Skin epidermis (tissue), 12 donors: ENCODE data around the gene MYO3B.
"Not testable (repeated sequence)": the region's sequence is repeated elsewhere in the genome, so short reads cannot be mapped to it uniquely, and the experiment has no call there.

ENCODE experiments used
- H3K27ac ChIP-seq, 21 experiments: fragments of 200-600 bp; sonication (generic) in 11 of 21; one replicate each; pipeline ENCODE4 v1.5.0; 2020; ENCODE audit warnings: mild to moderate bottlenecking in 3 of 21, inconsistent platforms in 2 of 21, moderate library complexity in 2 of 21
- H3K4me3 ChIP-seq, 7 experiments: fragments of 200-600 bp; sonication (generic) in 2 of 7; one replicate each; pipeline ENCODE4 v1.5.0; 2020; ENCODE audit warnings: inconsistent platforms in 2 of 7, mild to moderate bottlenecking in 2 of 7, moderate library complexity in 1 of 7

MYO3B gene

DNA sequence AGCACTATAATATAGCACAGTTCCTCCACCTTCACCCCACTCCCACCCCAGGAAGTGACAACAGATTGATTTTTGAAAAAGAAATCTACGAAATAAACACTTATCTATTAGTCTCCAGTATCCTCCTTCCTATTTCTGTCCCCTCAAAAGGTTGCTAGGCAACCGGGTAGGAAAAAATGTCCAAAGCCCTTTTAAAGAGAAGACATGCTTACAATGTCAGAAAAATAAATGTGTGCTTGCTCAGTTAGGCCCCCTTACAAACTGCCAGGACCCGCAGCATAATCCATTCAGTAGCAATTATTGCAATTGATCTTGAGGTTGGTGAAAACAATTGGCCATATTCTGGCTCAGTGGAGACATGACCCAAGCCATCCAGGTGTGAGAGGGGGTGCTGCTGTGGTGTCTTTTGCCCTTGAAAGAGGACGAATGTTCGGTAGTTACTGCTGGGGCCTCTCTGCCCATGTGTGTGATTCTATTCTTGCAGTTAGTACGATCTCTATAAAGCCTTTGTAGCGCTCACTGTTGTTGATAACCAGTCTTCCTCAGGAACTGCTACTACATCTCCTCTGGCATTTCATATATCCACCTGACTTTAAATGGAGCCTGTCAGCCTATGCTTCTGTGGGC, 144.3 kb downstream of the MYO3B start:
- no peak overlapping the region for H3K27ac ChIP-seq

DNA sequence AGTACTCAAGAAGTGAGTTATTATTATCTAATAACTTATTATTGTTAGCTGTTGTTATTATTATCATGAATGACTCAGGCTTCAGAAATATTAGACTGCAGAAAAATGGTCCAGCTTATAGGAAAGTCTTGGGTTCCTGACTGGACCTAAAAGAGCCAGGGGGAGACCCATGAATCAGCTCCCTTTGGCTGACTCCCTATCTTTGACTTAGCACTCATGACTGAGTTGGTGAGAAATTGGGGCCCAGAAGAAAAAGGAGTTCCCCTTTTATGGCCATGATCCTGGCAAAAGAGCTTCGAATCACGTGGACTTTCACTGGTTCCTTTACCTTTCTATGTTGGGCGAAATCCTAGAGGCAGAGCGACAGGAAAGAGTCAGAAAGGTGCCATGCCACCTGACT, 145.8 kb downstream of the MYO3B start:
- Histone ChIP-seq H3K4me3 (no peak overlapping the region), H3K27ac (no peak overlapping the region)

More for the DNA sequence above, 144.3 kb downstream of the MYO3B start:
- H3K4me3 ChIP-seq: no peak overlapping the region

- H3K4me3 ChIP-seq: no peak overlapping the region
- no peak overlapping the region for H3K27ac ChIP-seq
Measured at GRCh38 chr2:170324640-170325046, 146.7 kb downstream of the MYO3B start.

DNA sequence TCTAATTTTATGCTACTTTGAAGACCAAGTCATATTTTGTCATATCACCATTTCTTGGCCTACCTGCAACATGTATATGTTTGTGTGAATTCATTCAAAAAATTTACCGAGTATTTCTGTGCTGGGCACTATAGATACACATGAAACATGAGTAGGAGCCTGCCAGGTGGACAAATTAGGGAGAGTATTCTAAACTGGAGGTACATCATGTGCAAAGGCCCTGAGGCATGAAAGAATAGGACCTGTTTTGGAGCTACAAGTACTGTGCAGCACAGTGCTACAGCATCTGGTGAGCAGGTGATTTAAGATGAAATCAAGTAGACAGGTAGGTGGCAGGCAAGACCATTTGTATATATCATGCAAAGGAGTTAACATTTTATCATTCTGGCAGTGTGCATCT, 152.9 kb downstream of the MYO3B start:
- Histone ChIP-seq H3K4me3 (no peak overlapping the region), H3K27ac (no peak overlapping the region)

DNA sequence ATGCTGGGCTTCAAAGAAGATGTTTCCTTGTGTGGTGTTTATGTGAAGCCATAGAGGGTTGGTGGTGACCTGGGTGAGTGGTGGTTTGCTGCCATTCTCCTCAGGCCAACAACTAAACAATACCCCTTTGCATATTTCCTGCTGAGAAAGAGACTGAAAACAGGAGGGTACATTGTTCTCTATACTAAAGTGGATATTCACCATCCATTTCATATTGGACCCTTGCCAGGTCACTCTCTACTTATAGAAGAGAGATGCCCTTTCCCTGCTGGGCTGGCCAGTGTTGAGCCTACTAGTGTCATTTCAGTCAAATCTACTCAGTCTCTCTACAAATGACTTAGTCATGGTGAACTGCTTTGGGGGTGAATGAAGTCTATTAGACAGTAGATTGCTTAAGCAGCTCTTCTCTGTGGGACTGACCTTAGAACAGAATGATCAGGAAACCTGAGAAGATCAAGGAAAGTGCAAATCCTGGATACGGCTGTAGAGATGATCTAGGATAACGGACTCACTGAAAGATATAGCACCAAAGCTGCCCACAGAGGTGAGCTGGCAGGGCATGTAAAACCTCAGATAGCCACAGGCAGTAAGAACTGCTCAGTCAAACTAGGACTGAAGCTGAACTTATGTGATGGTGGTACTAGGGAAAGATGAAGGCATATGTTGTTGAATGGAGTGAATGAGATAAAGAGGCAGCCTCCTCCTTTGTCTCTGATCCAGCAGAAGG, 154.9 kb downstream of the MYO3B start:
- Histone ChIP-seq H3K27ac (no peak overlapping the region), H3K4me3 (no peak overlapping the region)

DNA sequence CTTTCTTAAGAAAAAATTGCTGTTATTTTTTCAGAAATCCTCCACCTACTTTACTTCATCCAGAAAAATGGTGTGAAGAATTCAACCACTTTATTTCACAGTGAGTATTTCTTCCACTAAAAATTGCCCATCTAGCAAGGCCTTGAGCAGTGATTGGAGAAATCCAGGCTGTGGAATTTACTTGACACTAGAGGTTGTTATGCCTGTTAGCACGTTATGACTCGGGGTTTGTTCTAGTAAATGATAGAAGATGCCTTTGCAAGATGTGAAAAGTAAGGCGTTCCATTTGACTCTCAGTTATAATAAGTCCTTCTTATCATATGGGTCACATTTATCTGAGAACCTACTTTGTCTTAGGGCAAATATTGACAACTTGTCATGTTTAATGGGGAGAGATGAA, 157.4 kb downstream of the MYO3B start:
- Histone ChIP-seq H3K4me3 (no peak overlapping the region), H3K27ac (no peak overlapping the region)

- Histone ChIP-seq H3K4me3 (no peak overlapping the region), H3K27ac (no peak overlapping the region)
Measured at GRCh38 chr2:170336408-170336807, 158.5 kb downstream of the MYO3B start.

DNA sequence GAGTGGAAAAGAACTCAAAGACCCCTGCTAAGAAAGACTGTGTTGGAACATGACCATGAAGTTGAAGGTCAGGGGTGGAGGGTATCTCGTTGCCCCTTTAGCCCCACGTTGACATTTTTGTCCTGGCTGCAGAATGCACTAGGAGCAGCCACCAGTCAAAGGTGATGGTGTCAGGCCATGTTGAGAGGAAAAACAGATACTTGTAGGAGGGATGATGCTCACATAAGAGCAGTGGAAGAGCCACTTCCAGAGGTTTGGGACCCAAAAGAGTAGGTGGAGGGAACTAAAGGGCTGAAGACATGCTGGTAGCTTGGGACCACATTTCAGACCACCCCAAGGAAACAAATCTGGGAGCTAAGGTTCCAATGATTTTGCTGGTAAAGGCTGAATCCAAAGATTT, 159.0 kb downstream of the MYO3B start:
- no peak overlapping the region for H3K27ac ChIP-seq
- no peak overlapping the region for H3K4me3 ChIP-seq

- no peak overlapping the region for H3K4me3 ChIP-seq
- no peak overlapping the region for H3K27ac ChIP-seq
Measured at GRCh38 chr2:170339322-170339721, 161.4 kb downstream of the MYO3B start.

DNA sequence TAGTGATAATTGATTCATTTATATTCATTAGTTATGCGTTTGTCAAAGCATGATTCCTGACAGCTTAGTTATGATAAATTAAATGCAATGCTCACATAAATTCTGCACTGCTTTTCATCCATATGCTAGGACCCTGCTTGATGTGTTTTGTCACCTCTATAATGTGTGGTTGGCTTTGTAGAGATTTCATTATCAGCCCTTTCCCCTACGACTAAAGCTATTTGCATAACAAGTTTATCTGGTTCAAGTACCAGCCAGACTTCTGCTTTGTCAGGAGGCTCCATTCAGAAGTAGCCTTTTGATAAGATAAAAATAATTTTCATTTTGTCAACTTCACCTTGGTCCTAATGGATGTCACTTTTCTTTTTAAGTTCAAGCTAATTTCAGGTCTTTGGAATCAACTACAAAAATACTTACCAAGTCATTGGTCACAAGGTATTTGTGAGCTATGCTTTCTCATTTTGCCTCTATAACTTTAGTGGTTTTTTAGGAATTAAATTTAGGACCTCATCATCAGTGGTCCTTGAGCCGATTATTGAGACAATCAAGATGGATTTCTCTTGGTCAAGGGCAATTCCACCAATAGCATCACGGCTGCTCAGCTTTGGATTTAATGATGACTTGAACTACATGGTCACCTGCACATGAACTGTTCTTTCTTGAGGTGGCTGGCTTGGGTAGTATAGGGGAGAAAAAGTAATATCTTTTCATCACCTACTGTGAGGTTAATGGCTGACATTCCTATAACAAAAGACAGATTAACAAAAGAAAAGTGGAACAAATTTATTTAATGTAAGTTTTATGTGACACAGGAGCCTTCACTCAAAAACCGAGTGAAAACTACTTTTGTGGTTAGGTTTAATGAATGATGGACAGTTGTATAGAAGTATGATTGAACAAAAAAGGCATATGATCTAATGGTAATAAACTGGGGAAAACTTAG, 162.1 kb downstream of the MYO3B start:
- Histone ChIP-seq H3K4me3 (no peak overlapping the region), H3K27ac (no peak overlapping the region)

DNA sequence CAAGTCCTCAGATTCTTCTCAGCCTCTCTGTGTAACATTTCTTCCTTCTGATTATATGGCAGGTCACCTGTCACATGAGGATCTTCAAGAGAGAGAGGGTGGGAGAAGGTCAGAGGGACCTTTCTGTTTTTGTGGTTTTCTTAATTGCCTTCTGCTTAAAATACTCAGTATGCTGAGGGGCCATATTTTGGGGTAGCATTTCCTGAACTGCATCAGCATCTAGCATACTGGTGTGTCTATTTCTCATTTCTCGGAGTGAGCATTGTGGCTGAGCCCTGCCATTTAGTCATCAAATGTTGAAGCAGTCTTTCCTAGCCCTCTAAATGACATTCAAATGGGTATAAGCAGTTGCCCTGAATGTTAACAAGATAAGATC, 162.7 kb downstream of the MYO3B start:
- no peak overlapping the region for H3K27ac ChIP-seq

DNA sequence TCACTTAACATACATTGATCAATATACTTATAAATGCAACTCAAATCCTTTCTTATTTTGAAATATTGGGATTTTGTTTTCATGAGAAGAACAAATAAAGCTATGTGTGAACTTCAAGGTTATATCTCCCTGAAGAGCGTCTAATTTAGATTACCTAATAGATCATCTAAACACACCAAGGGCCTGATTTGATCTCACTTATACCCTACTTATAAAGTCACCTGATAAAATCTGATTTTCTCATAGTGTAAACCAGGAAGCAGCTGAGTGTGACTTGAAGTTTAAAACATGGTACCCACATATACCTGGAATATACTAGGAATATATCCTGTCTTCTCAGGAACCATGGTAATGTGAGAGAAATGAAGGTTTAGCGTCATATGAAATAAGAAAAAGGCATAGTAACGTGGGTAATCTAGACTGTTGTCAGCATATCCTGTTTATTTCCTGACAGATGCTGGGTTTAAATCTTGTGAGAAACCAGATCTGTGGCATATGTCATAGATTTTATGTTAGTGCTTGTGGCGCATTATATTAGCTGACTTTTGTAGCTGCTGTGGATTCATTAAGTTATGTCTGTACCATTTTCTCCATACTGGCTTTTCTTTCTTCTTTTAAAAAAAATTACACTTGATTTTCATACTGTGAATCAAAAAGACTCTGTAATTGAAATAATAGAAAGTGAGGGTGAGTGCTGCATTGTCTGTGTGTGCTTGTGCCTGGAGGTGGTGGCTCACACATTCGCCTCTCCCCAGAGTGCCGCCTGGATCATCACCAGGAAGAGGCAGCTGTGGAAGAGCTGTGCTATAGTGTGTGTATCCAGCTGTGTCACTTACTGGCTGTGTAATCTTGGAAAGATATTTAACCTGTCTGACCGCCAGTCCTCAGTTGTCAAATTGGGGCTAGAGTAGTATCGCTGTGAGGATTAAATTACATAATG, 164.0 kb downstream of the MYO3B start:
- H3K27ac ChIP-seq: no peak overlapping the region
- no peak overlapping the region for H3K4me3 ChIP-seq

More for the DNA sequence above, 162.7 kb downstream of the MYO3B start:
- no peak overlapping the region for H3K4me3 ChIP-seq

DNA sequence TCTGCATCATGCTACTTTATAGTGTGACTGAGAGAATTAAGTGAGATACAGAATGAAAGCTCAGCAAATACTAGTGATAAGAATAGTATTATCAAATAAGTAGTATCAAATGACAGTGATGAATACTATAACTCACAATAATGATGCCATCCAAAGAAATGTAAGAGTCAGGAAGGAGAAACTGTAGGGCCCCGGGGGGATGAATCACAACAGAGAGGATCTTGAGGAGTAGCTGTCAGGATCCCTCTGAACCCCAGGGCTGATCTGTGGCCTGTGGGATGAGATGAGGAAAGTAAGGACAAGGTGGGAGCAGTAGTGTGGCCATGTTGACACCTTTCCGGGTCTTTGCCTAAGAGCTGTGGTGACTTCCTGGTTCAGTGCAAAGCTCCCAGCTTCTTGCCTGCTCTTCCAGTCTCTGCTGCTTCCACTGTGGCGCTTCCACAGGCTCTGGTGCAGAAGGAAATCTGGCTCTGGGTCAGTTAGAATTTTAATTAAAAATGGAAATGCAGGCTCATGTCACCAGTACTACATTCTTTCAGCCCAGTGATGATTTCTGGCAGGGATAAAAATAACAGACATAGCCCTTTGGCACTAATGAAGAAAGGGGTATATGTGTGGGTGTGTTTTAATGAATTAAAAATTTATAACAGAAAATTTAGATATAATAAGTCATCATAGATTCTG, 166.9 kb downstream of the MYO3B start:
- Histone ChIP-seq H3K4me3 (no peak overlapping the region), H3K27ac (no peak overlapping the region)

GRCh38 chr2:170345607-170346006, 167.7 kb downstream of the MYO3B start:
- Histone ChIP-seq H3K27ac (no peak overlapping the region), H3K4me3 (no peak overlapping the region)

DNA sequence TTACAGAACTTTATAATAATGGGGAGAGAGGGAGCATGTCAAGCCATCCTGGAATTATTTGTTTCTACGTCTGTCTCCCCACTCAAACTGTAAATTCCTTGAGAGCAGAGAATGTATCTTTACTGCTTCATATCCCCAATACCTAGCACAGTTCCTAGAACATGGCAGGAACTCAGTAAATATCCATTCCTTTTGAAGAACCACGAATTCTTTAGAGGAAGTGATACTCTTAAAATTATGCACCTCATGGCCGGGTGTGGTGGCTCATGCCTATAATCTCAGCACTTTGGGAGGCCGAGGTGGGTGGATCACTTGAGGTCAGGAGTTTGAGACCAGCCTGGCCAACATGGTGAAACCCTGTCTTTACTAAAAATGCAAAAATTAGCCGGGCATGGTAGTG, 171.3 kb downstream of the MYO3B start:
- not testable (repeated sequence) for H3K4me3 ChIP-seq, H3K27ac ChIP-seq

- H3K27ac ChIP-seq: no peak overlapping the region
- H3K4me3 ChIP-seq: no peak overlapping the region
Measured at GRCh38 chr2:170350929-170351826, 173.2 kb downstream of the MYO3B start.

DNA sequence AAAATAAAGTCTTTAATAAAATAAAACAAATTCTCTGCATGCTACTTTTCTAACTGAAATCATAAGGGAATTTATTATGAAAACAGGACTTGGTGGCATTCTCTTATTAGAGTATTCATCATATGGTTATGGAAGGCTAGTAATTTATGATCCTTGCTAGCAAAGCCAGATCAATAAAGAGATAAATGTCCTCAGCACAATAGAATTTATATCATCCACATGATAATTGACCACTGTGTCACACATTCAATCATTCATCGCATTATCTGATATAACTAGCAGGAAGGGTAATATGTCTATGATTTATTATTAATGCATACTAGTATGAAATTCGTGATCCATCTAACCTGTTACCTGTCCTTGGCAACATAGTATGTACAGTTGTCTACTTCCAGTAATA, 175.8 kb downstream of the MYO3B start:
- H3K27ac ChIP-seq: no peak overlapping the region
- no peak overlapping the region for H3K4me3 ChIP-seq

DNA sequence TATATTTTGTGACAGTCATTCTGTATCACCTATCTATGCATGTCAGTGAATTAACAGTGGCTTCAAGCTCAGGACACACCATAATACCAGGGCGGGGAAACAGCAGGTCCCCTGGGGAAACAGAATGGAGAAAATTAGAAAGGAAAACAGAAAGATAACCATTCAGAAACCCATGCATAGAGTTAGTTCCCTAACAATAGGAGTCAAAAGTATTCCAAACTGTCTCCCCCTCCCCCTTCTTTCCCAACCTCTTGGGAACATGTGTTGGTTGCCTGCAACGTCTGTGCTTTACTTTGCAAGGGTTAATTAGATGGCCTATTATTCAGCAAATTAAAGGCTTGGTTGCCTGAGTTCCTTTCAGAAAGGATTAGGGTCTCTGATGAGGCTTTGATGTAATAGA, 176.4 kb downstream of the MYO3B start:
- no peak overlapping the region for H3K27ac ChIP-seq
- no peak overlapping the region for H3K4me3 ChIP-seq
